Common myeloid progenitor, CD34-positive (primary cell): ENCODE results near the gene FATE1.

Source experiments
- CTCF ChIA-PET: fragments of 350-600 bp; sonication (Branson Sonifier 250); formaldehyde crosslinking; loops from one replicate; lab custom pipeline; 2021; ENCODE audit warnings: antibody characterized with exemption; lab: Charles Lee
- POLR2A ChIA-PET: fragments of 350-600 bp; sonication (Branson Sonifier 250); formaldehyde crosslinking; loops from one replicate; lab custom pipeline; 2021; ENCODE audit warnings: antibody characterized with exemption; lab: Charles Lee
- DNase-seq, 3 donors: peaks; one replicate each; pipeline versions ENCODE4 v3.0.0 to v3.0.0-alpha.2; 2013
- H3K27ac ChIP-seq, 2 experiments: 1 replicate in 1 of 2; 2 replicates in 1 of 2; pipeline ENCODE4 v1.7.0; 2013; ENCODE audit warnings: inconsistent platforms in 2 of 2, low read length in 2 of 2, mild to moderate bottlenecking in 2 of 2, low read depth in 1 of 2, moderate library complexity in 1 of 2; ENCODE audit not compliant: severe bottlenecking in 2 of 2, insufficient read depth in 1 of 2, poor library complexity in 1 of 2
- H3K27me3 ChIP-seq, 5 experiments: replicated peaks in 2 of 5; 1 replicate in 3 of 5; 2 replicates in 2 of 5; pipeline versions ENCODE4 v1.6.1 to v1.7.0; 2013; ENCODE audit warnings: low read length in 4 of 5, mild to moderate bottlenecking in 2 of 5, moderate library complexity in 2 of 5, inconsistent platforms in 1 of 5; ENCODE audit not compliant: insufficient read depth in 5 of 5, control insufficient read depth in 4 of 5
- H3K36me3 ChIP-seq, 4 experiments: 1 replicate in 2 of 4; 2 replicates in 2 of 4; pipeline versions ENCODE4 v1.6.1 to v1.7.0; 2013; ENCODE audit warnings: low read length in 3 of 4, control low read depth in 1 of 4, mild to moderate bottlenecking in 1 of 4; ENCODE audit not compliant: control insufficient read depth in 4 of 4, insufficient read depth in 4 of 4
- H3K4me1 ChIP-seq, 4 experiments: 1 replicate in 3 of 4; 2 replicates in 1 of 4; pipeline versions ENCODE4 v1.6.1 to v1.7.1; 2013; ENCODE audit warnings: low read length in 3 of 4, mild to moderate bottlenecking in 3 of 4, control low read depth in 1 of 4, inconsistent platforms in 1 of 4, moderate library complexity in 1 of 4; ENCODE audit not compliant: control insufficient read depth in 4 of 4, insufficient read depth in 4 of 4; ENCODE audit errors: control extremely low read depth in 1 of 4
- H3K4me3 ChIP-seq, 7 experiments: 1 replicate in 4 of 7; 2 replicates in 3 of 7; pipeline versions ENCODE4 v1.5.1 to v1.7.0; 2013; ENCODE audit warnings: mild to moderate bottlenecking in 7 of 7, low read length in 6 of 7, moderate library complexity in 6 of 7, inconsistent platforms in 2 of 7, low read depth in 2 of 7, control low read depth in 1 of 7; ENCODE audit not compliant: insufficient read depth in 4 of 7, control insufficient read depth in 1 of 7; ENCODE audit errors: extremely low read depth in 1 of 7
- H3K9me3 ChIP-seq, 5 experiments: 1 replicate in 4 of 5; 2 replicates in 1 of 5; pipeline versions ENCODE4 v1.6.1 to v1.7.1; 2013; ENCODE audit warnings: low read length in 4 of 5, mild to moderate bottlenecking in 2 of 5, inconsistent platforms in 1 of 5, low read depth in 1 of 5, moderate library complexity in 1 of 5; ENCODE audit not compliant: control insufficient read depth in 4 of 5, insufficient read depth in 2 of 5; ENCODE audit errors: control extremely low read depth in 1 of 5
- WGBS: methylation state at CpG from one replicate; pipeline ENCODE4 v1.1.5; 2013; ENCODE audit not compliant: insufficient coverage; 5-methylcytosine and 5-hydroxymethylcytosine counted together

The FATE1 gene

DNA sequence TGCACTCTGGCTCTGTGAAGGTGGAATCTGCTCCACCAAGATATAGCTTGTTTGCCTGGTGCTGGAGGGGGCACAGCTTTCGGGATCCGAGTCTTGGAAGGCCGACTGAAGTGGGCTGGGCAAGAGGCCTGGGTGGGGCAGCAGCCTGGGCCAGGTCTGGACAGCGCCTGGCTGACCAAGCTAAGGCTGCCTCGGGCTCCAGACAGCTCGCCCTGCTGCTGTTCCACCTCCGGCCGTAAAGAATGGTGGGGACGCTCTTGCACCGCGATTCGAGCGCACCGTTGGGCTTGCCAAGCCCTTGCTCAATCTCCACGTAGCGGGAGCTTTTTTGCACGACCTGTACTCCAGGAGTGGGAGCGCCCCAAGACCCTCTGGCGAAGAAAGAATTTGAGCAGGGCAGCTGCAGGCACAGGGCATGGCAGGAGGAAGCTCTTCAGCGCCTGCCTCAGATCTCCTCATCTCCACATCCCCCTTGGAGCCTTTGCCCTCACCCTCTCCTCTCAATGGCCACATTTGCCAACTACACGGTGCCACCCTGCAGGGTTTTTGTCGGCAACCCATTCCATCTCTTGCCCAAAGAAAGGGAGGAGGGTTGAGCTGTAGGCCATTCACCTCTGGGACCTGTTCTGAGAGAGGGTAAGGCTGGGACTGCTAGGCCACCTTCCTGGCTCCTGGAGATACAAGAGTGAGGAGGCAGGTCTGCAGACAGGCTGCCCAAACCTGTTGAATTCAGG lies 37.6 kb downstream of the FATE1 start:
- ChIA-PET POLR2A (no interaction called here), CTCF (interaction anchor here (0.6 to 1.5 kb wide), 7 partner anchors 9 to 1165 kb away, joined by 3 to 7 read pairs (median 3); no protein-coding TSS in a partner anchor)
- H3K4me1 ChIP-seq = no peaks in the 10 kb centered on the region
- peak; percentile 11 to 41 (median 32) for DNase-seq
- H3K9me3 ChIP-seq = no peaks in the 10 kb centered on the region
- H3K4me3 ChIP-seq = no peak overlapping the region
- peaks cover 0 to 42% (median 0%) of the 10 kb centered on the region in 5 experiments for H3K27me3 ChIP-seq
- WGBS = 12% methylated on average over 19 of the region's 22 CpGs
- H3K27ac ChIP-seq = no peak overlapping the region
- H3K36me3 ChIP-seq = no peaks in the 10 kb centered on the region

DNA sequence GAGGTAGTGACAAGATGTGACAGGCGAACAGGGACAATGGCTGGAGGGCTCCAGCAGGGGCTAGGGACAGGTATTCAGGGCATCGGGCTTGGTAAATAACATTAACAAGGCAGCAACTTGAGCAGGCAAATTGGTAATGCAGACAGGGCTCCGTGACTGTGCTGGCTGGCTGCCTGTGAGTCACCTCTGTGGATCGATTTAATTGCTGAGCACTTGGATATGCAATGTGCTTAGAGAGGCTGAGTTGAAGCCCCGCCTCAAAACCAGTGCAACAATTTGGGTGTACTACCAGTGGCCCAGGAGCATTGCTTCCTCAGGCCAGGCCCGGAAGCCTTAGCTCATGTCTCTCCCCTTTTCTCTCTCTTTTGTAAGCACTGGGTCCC lies 38.2 kb downstream of the FATE1 start:
- H3K36me3 ChIP-seq = no peaks in the 10 kb centered on the region
- H3K27me3 ChIP-seq = peaks cover 0 to 41% (median 0%) of the 10 kb centered on the region in 5 experiments
- no peaks in the 10 kb centered on the region for H3K4me1 ChIP-seq
- WGBS = 72% methylated on average over 3 of the region's 6 CpGs
- POLR2A ChIA-PET = no interaction called here
- H3K27ac ChIP-seq = no peak overlapping the region
- CTCF ChIA-PET = interaction anchor here (0.9 to 1.5 kb wide), 3 partner anchors 15 to 1164 kb away, joined by 3 to 7 read pairs (median 3); no protein-coding TSS in a partner anchor
- H3K9me3 ChIP-seq = no peaks in the 10 kb centered on the region
- no peak overlapping the region for H3K4me3 ChIP-seq
- no peak for DNase-seq

DNA sequence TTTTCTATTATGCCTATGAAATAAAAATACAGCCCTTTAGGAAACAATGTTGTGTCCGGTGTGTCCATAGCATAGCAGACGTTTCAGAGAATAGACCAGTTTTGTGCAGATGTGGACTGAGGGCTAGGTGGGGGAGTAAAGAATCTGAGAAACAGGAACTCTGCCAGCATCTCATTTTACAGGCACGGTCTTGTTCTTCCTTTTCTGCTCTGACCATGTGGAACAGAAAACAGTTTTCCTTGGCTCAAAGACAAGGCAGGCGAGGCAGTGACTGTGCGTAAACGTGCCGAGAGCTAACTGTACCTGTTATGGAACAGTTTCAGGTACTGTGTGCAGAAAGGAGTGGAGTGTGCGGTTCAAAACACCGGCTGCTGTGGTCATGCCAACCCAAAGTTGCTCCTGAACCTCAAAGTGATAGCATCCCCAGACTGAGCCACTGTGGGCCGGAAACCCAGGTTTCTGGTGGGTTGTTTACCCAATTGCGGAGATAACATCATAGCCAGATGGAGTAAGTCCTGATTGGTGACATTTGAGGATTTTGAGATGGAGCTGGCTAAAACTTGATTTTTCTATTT lies 38.9 kb downstream of the FATE1 start:
- H3K4me3 ChIP-seq = no peak overlapping the region
- 62% methylated on average over 7 of the region's 11 CpGs for WGBS
- H3K36me3 ChIP-seq = no peaks in the 10 kb centered on the region
- H3K9me3 ChIP-seq = no peaks in the 10 kb centered on the region
- no peak overlapping the region for H3K27ac ChIP-seq
- peaks cover 0 to 34% (median 0%) of the 10 kb centered on the region in 5 experiments for H3K27me3 ChIP-seq
- no peak for DNase-seq
- CTCF ChIA-PET = interaction anchor here (0.6 kb wide), 1 partner anchor 980 kb away, joined by 3 read pairs; no protein-coding TSS in a partner anchor
- H3K4me1 ChIP-seq = no peaks in the 10 kb centered on the region
- POLR2A ChIA-PET = no interaction called here

DNA sequence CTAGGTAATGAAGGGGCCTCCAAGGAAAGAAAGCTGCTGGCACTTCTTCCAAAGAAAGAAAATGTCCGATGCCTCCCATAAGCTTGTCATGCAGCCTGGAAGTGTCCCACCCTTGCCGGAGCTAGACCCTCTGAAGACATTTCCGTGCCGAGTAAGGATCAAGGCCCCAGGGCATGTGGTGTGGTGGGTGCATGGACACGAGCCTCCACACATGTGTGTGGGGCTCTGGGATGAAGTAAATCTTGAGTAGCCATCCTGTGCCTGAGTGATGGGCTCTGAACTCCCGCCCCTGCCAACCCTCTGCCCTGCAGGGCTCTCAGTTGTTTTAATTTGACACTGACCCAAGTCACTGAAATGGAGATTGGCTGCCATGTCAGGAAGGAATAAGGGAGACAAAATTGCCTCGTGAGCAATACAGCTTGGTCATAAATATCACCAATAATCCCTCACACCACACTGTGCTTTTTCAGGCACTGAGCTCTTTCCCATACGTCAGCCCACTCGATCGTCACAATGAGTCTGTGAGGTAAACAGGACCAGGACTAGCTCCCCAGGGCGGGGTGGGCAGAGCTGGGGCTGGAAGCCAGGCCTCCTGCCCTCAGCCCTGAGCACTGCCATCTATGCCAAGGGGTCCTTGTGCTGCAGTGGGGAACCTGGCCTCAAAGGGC lies 43.3 kb downstream of the FATE1 start:
- WGBS = 89% methylated on average over 9 of the region's 11 CpGs
- no peaks in the 10 kb centered on the region for H3K4me1 ChIP-seq

DNA sequence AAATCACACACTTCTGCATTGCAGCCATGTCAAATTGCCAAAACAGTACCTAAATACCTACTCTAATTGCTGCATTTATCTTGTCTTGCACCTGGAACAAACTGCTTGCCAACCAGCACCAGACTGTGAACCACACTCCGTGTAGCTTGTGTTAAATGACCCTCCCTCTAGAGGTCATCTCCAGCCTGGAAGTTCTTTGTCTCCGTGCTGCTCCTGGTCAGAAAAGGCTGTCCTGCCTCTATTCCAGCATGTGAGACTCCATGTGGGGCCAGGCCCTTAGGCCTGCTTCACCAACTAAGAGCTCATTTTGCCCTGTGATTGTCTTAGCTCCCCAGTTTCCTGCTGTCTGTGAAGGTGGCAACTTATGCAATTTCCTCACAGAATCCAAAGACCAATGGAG lies 47.0 kb downstream of the FATE1 start:
- ChIA-PET POLR2A (no interaction called here), CTCF (interaction anchor here (1.1 kb wide), 1 partner anchor 14 kb away, joined by 4 read pairs; no protein-coding TSS in a partner anchor)
- no peak overlapping the region for H3K27ac ChIP-seq
- H3K36me3 ChIP-seq = no peaks in the 10 kb centered on the region
- H3K4me3 ChIP-seq = no peak overlapping the region
- H3K27me3 ChIP-seq = no peaks in the 10 kb centered on the region
- WGBS = 83% methylated on average over 2 of the region's 2 CpGs
- no peak for DNase-seq
- no peaks in the 10 kb centered on the region for H3K4me1 ChIP-seq
- H3K9me3 ChIP-seq = no peaks in the 10 kb centered on the region

More for the DNA sequence above, 43.3 kb downstream of the FATE1 start:
- H3K4me3 ChIP-seq = no peak overlapping the region
- H3K9me3 ChIP-seq = no peaks in the 10 kb centered on the region
- H3K27me3 ChIP-seq = peaks cover 0 to 6% (median 0%) of the 10 kb centered on the region in 5 experiments
- DNase-seq = no peak
- H3K36me3 ChIP-seq = no peaks in the 10 kb centered on the region
- ChIA-PET CTCF (no interaction called here), POLR2A (no interaction called here)
- no peak overlapping the region for H3K27ac ChIP-seq

DNA sequence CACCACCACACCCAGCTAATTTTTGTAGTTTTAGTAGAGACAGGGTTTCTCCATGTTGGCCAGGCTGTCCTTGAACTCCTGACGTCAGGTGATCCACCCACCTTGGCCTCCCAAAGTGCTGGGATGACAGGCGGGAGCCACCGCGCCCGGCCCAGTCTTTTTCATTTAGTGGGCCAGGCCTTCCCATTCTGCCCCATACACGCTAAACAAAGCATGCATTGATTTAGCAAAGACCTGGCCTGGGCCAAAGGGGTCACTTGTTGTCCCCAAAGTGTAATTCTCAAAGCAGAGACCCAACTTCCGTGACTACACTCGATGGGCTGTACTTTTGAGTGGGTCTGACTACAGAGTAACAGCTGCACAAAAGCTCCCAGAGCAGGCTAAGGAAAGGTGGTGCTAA lies 47.9 kb downstream of the FATE1 start:
- no peaks in the 10 kb centered on the region for H3K27me3 ChIP-seq
- no peaks in the 10 kb centered on the region for H3K36me3 ChIP-seq
- no peak overlapping the region for H3K4me3 ChIP-seq
- H3K4me1 ChIP-seq = no peaks in the 10 kb centered on the region
- CTCF ChIA-PET = interaction anchor here (1.1 kb wide), 1 partner anchor 15 kb away, joined by 4 read pairs; no protein-coding TSS in a partner anchor
- WGBS = 89% methylated on average over 8 of the region's 8 CpGs
- POLR2A ChIA-PET = no interaction called here
- H3K27ac ChIP-seq = no peak overlapping the region
- DNase-seq = no peak
- H3K9me3 ChIP-seq = no peaks in the 10 kb centered on the region
